ENCODE data around the gene PANK2.

Gene PANK2

GRCh38 chr20:3924304-3925112 lies 35.3 kb downstream of the PANK2 start:
- H3K4me1 Mint-ChIP-seq, result peaks cover 39% of the 10 kb centered on the region
- peaks cover 40% of the 10 kb centered on the region for H3K36me3 Mint-ChIP-seq (ENCODE audit: low read depth)

GRCh38 chr20:3925113-3925695 lies 36.0 kb downstream of the PANK2 start:
- Mint-ChIP-seq H3K4me3 (no peak overlapping the region), H3K9me3 (no peaks in the 10 kb centered on the region), H3K27me3 (no peaks in the 10 kb centered on the region), H3K4me1 (peaks cover 44% of the 10 kb centered on the region), H3K36me3 (ENCODE audit: low read depth) (peaks cover 43% of the 10 kb centered on the region), H3K27ac (peak overlapping the region; percentile 59)
- ATAC-seq (no peak), DNase-seq (no peak)

More at GRCh38 chr20:3924304-3925112, 35.3 kb downstream of the PANK2 start:
- Mint-ChIP-seq H3K9me3 (no peaks in the 10 kb centered on the region), H3K27me3 (no peaks in the 10 kb centered on the region), H3K27ac (peak overlapping the region; percentile 59), H3K4me3 (no peak overlapping the region)
- DNase-seq (no peak), ATAC-seq (peak; percentile 21)

- Mint-ChIP-seq H3K9me3 (no peaks in the 10 kb centered on the region), H3K4me1 (peaks cover 44% of the 10 kb centered on the region)
Measured at GRCh38 chr20:3925899-3926638, 36.9 kb downstream of the PANK2 start.

GRCh38 chr20:3927486-3928291 lies 38.5 kb downstream of the PANK2 start:
- Mint-ChIP-seq H3K27ac (peak overlapping the region; percentile 40), H3K9me3 (no peaks in the 10 kb centered on the region), H3K4me1 (peaks cover 41% of the 10 kb centered on the region), H3K27me3 (no peaks in the 10 kb centered on the region), H3K4me3 (no peak overlapping the region), H3K36me3 (ENCODE audit: low read depth) (peaks cover 32% of the 10 kb centered on the region)
- ATAC-seq, result no peak
- no peak for DNase-seq

More at GRCh38 chr20:3925899-3926638, 36.9 kb downstream of the PANK2 start:
- no peak for DNase-seq
- H3K36me3 Mint-ChIP-seq (ENCODE audit: low read depth), result peaks cover 41% of the 10 kb centered on the region
- H3K27me3 Mint-ChIP-seq, result no peaks in the 10 kb centered on the region
- H3K4me3 Mint-ChIP-seq, result peak overlapping the region; percentile 21
- ATAC-seq, result no peak
- peak overlapping the region; percentile 75 for H3K27ac Mint-ChIP-seq

- Mint-ChIP-seq H3K36me3 (ENCODE audit: low read depth) (peaks cover 18% of the 10 kb centered on the region), H3K4me3 (no peak overlapping the region), H3K9me3 (no peaks in the 10 kb centered on the region), H3K27me3 (no peaks in the 10 kb centered on the region), H3K4me1 (peaks cover 32% of the 10 kb centered on the region), H3K27ac (no peak overlapping the region)
- no peak for DNase-seq
- no peak for ATAC-seq
Measured at GRCh38 chr20:3929713-3930060, 40.5 kb downstream of the PANK2 start.

GRCh38 chr20:3930265-3931206 lies 41.3 kb downstream of the PANK2 start:
- peaks cover 14% of the 10 kb centered on the region for H3K36me3 Mint-ChIP-seq (ENCODE audit: low read depth)
- H3K4me3 Mint-ChIP-seq, result no peak overlapping the region
- no peak for ATAC-seq
- peaks cover 27% of the 10 kb centered on the region for H3K4me1 Mint-ChIP-seq
- no peaks in the 10 kb centered on the region for H3K27me3 Mint-ChIP-seq
- no peak for DNase-seq
- H3K9me3 Mint-ChIP-seq, result no peaks in the 10 kb centered on the region
- H3K27ac Mint-ChIP-seq, result no peak overlapping the region

- H3K4me1 Mint-ChIP-seq, result peaks cover 20% of the 10 kb centered on the region
- H3K27ac Mint-ChIP-seq, result no peak overlapping the region
- no peak overlapping the region for H3K4me3 Mint-ChIP-seq
- no peaks in the 10 kb centered on the region for H3K27me3 Mint-ChIP-seq
- H3K9me3 Mint-ChIP-seq, result no peaks in the 10 kb centered on the region
- H3K36me3 Mint-ChIP-seq (ENCODE audit: low read depth), result peaks cover 10% of the 10 kb centered on the region
- ATAC-seq (no peak), DNase-seq (no peak)
Measured at GRCh38 chr20:3931664-3932063, 42.5 kb downstream of the PANK2 start.

GRCh38 chr20:3932277-3932676 lies 43.1 kb downstream of the PANK2 start:
- no peaks in the 10 kb centered on the region for H3K9me3 Mint-ChIP-seq
- peak overlapping the region; percentile 57 for H3K27ac Mint-ChIP-seq
- H3K4me1 Mint-ChIP-seq, result peaks cover 16% of the 10 kb centered on the region
- no peak overlapping the region for H3K4me3 Mint-ChIP-seq
- H3K36me3 Mint-ChIP-seq (ENCODE audit: low read depth), result peaks cover 5% of the 10 kb centered on the region
- H3K27me3 Mint-ChIP-seq, result no peaks in the 10 kb centered on the region
- no peak for DNase-seq
- no peak for ATAC-seq

- H3K4me1 Mint-ChIP-seq, result peaks cover 16% of the 10 kb centered on the region
- no peaks in the 10 kb centered on the region for H3K9me3 Mint-ChIP-seq
- no peak for DNase-seq
- peaks cover 5% of the 10 kb centered on the region for H3K36me3 Mint-ChIP-seq (ENCODE audit: low read depth)
- H3K27me3 Mint-ChIP-seq, result no peaks in the 10 kb centered on the region
- ATAC-seq, result no peak
- H3K27ac Mint-ChIP-seq, result peak overlapping the region; percentile 57
- H3K4me3 Mint-ChIP-seq, result no peak overlapping the region
Measured at GRCh38 chr20:3932681-3933080, 43.5 kb downstream of the PANK2 start.

GRCh38 chr20:3933218-3933617 lies 44.0 kb downstream of the PANK2 start:
- DNase-seq, result no peak
- no peak for ATAC-seq
- H3K4me3 Mint-ChIP-seq, result no peak overlapping the region
- H3K4me1 Mint-ChIP-seq, result peaks cover 16% of the 10 kb centered on the region
- H3K9me3 Mint-ChIP-seq, result no peaks in the 10 kb centered on the region
- H3K27ac Mint-ChIP-seq, result peak overlapping the region; percentile 57
- no peaks in the 10 kb centered on the region for H3K27me3 Mint-ChIP-seq
- H3K36me3 Mint-ChIP-seq (ENCODE audit: low read depth), result peaks cover 6% of the 10 kb centered on the region

- ATAC-seq (no peak), DNase-seq (no peak)
- Mint-ChIP-seq H3K36me3 (ENCODE audit: low read depth) (peaks cover 15% of the 10 kb centered on the region), H3K4me1 (peaks cover 15% of the 10 kb centered on the region), H3K4me3 (no peak overlapping the region), H3K9me3 (no peaks in the 10 kb centered on the region), H3K27ac (no peak overlapping the region), H3K27me3 (no peaks in the 10 kb centered on the region)
Measured at GRCh38 chr20:3934624-3935023, 45.4 kb downstream of the PANK2 start.

GRCh38 chr20:3935295-3935955 lies 46.2 kb downstream of the PANK2 start:
- no peak overlapping the region for H3K27ac Mint-ChIP-seq
- peaks cover 11% of the 10 kb centered on the region for H3K4me1 Mint-ChIP-seq
- no peak overlapping the region for H3K4me3 Mint-ChIP-seq
- peaks cover 19% of the 10 kb centered on the region for H3K36me3 Mint-ChIP-seq (ENCODE audit: low read depth)
- H3K9me3 Mint-ChIP-seq, result no peaks in the 10 kb centered on the region
- no peaks in the 10 kb centered on the region for H3K27me3 Mint-ChIP-seq
- DNase-seq (no peak), ATAC-seq (no peak)

GRCh38 chr20:3935956-3936340 lies 46.8 kb downstream of the PANK2 start:
- DNase-seq (no peak), ATAC-seq (no peak)
- Mint-ChIP-seq H3K27ac (no peak overlapping the region), H3K4me1 (peaks cover 11% of the 10 kb centered on the region), H3K36me3 (ENCODE audit: low read depth) (peaks cover 23% of the 10 kb centered on the region), H3K4me3 (no peak overlapping the region), H3K27me3 (no peaks in the 10 kb centered on the region), H3K9me3 (no peaks in the 10 kb centered on the region)

Data from activated naive CD8-positive, alpha-beta T cell treated with anti-CD3 and anti-CD28 coated beads, Interleukin-2, amount 50 U/mL, for 24 hours (primary cell).